ACHN (cell line): ENCODE data around the gene HAP1.
A peak's percentile ranks its signal among the peaks of the same experiment; 100 is the strongest.
"Not testable (repeated sequence)": the region's sequence is repeated elsewhere in the genome, so short reads cannot be mapped to it uniquely, and the experiment has no call there.

Source experiments
- DNase-seq: peaks from one replicate; pipeline ENCODE4 v3.0.0-alpha.2; 2015
- in situ Hi-C: cut with HindIII; loops from 2 replicates; pipeline ENCODE4 v1.10.0; 2017; ENCODE audit warnings: low sequenced_read_pairs, low pct_ligation_motif_present, low pct_unique_long_range_greater_than_20kb

HAP1 gene

DNA sequence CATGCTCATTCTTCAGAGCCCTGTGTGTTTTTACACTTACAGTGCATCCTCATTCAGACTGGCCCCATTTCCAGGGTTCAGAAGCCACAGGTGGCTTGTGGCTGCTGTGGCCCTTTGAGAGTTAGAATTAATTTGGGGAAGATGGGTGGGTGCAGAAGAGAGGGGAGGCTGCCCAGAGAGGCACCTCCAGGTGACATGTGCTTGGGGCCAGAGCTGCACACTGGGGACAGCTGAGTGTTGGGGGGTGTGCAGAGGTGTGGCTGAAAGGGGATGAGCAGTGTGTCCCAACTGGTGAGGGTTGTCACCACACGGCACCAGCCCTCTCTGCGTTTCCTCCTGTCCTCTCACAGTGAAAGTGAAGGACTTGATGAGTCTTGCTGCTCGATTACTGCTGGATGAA lies 52.7 kb downstream of the HAP1 start:
- in situ Hi-C loops, result no loop called here
- no peak for DNase-seq

DNA sequence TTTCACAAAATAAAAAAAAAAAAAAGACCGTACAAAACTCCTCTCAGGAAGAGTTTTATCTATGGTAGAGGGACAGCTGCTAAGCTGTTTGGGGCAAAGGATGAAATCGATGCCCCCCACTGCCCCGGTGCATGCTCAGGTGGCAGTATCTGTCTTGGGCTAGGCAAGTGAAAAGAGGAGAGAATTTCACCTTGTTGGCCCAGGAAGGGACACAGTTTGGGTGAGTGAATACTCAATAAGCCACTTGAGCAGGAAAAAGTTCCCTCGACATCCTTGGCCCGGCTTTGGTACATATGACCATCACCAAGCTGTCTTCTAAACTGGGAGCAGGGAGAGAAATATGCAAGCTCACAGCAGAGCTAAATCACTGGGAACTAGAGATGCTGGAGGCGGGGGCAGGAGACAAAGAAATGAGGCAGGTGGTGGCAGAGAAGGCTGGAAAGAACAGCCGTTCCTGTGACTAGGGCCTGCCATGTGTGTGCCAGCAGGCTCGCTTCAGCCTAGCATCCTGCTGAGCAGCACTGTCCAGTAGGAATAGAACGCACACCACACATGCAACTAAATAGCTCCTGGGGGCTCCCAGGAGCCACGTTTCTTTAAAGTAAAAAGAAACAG lies 53.9 kb downstream of the HAP1 start:
- no peak for DNase-seq

DNA sequence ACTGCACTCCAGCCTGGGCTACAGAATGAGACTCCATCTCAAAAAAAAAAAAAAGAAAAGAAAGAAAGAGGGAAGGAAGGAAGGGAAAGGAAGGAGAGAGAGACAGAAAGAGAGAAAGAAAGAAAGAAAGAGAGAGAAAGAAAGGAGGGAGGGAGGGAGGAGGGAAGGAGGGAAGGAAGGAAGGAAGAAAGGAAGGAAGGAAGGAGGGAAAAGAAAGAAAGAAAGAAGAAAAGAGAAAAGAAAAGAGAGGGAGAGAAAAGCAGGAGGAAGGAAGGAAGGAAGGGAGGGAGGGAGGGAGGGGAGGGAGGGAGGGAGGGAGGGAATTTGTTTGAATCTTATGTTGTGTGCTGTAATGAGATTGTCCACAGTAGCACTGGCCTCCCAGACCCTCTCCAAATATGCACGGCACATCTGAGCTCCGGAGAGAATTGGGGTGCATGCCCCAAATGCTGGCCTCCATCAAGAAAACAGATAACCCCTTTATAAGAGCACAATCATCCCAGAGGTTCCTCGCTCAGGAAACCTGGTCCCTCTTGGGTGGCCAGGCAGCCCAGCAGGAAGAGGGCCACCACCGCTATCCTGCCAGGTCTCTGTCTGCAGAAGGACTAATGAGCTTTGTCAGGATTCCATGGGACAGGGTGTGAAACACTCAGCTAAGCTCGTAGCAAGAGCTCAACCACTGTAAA lies 54.6 kb downstream of the HAP1 start:
- in situ Hi-C loops, result no loop called here
- DNase-seq, result no peak

More for the DNA sequence above, 53.9 kb downstream of the HAP1 start:
- in situ Hi-C loops, result no loop called here

DNA sequence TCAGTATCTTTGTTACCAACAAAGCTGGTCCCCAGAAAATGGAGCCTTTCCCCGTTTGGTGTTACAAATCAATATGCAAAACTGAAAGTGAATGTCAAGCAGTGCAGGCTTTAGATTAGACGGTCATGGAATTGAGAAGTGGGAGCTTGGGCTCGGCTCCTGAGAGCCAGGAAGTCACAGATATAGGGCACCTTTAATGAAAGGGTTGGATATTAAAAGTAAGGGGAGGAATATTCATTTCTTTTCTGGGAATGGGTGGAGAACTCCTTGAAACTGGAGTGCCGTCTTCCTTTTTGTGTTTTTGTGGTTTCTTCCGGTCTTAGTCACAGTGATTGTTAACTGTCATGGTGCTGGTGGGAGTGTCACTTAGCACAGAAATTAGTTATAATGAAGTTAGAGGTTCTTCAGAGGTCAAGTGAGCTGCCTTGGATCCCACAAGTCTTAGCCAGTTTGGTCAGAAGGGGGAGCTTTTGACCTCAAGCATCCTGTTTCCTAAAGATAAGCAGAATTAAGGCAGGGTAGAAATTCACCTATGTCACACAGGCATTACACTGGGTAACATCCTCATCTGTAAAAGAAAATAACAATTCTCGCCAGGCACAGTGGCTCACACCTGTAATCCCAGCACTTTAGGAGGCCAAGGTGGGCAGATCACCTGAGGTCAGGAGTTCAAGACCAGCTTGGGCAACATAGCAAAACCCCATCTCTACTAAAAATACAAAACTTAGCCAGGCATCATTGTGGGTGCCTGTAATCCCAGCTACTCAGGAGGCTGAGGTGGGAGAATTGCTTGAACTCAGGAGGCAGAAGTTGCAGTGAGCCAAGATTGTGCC lies 55.3 kb downstream of the HAP1 start:
- in situ Hi-C loops, result no loop called here
- DNase-seq, result peak; percentile 68

DNA sequence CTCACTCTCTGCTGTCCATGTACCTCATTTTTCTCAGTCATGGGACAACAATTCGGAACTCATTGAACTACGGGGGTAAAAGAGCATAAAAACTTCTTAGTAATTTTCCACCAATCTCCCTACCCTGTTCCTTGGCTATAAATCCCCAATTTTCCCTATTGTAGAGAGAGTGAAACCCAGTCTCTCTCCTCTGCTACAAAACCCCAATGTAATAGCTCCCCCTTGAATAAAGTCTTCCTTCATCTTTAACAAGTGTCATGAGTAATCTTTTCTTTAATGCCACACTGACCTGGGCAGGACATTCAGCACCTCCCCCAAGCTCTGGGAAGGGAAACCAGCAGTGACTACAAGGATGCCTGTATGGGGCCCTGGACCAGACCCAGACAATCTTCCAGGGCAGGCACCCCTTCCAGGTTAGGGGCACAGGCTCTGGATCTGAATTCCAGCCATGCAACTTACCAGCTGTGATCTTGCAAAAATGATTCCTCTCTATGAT lies 56.0 kb downstream of the HAP1 start:
- DNase-seq, result peak; percentile 81

DNA sequence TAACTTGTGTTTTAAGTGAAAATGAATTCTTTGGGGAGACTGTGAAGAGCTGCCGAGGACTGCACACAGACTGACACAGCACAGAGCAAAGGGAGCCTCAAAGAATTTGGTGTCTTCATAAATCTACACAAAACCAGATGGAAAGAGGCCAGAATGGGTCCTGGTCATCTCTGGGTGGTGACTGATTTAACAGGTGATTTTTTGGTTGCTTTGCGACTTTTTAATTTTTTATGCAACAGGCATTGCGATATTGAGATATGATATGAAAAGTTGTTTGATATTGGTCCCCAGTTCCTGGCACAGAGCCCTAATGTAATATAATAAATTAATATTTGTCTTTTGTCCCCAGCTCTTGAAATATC lies 58.4 kb downstream of the HAP1 start:
- in situ Hi-C loops, result no loop called here
- no peak for DNase-seq

More for the DNA sequence above, 56.0 kb downstream of the HAP1 start:
- in situ Hi-C loops, result no loop called here

DNA sequence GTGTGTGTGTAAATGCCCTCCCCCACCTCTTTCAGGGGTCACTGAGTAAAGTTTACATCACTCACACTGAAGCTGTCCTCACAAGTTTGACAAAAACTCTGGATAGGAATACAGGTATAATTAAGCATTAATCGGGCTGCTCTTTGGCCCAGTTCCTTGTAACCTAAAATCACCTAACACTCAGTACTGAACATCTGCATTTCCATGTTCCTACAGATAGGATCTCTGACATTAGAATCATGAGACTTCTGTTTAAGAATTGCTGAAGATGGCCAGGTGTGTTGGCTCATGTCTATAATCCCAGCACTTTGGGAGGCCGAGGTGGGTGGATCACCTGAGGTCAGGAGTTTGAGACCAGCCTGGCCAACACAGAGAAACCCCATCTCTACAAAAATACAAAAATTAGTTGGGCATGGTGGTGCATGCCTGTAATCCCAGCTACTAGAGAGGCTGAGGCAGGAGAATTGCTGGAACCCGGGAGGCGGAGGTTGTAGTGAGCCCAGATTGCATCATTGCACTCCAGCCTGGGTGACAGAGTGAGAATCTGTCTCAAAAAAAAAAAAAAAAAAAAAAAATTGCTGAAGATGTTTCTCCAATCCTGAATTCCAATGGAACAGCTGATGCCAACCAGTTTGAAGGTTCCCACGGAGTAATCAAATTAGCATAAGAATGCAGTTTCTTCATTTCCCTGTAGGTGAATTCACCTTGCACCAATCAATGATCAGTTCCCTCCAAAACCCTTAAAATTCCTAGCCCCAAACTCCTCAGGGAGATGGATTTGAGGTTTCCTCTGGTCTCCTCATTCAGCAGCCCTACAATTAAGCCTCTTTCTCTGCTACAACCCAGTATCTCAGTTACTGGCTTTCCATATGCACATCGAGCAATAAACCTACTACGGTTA lies 59.0 kb downstream of the HAP1 start:
- in situ Hi-C loops, DNase-seq: not testable (repeated sequence)
